Stomach (tissue), 4 donors: Measurements from ENCODE around the gene CCDC148.
A peak's percentile ranks its signal among the peaks of the same experiment; 100 is the strongest.

Experiments used
- POLR2AphosphoS5 ChIP-seq, 3 donors: sonication (generic); formaldehyde crosslinking; IDR thresholded peaks; one replicate each; pipeline ENCODE4 v1.6.1; 2016; ENCODE audit warnings: antibody characterized with exemption in 3 of 3
- TF ChIP-seq, protein P1 (sequence below), 7 experiments: fragments of 450-650 bp in 4 of 7; fragments of 200-600 bp in 3 of 7; sonication (generic) in 3 of 7; IDR thresholded peaks; one replicate each; pipeline ENCODE4 v1.5.1; 2016 to 2019; ENCODE audit warnings: antibody characterized with exemption in 7 of 7, control low read depth in 2 of 7, mild to moderate bottlenecking in 1 of 7

GRCh38 chr2:158496986-158497385, 40.4 kb upstream of the CCDC148 start:
- TF ChIP-seq POLR2AphosphoS5 (IDR thresholded peaks at IDR 0.05): peak in 2 of 3 donors; percentile 4 to 25
- TF ChIP-seq, protein P1, sequence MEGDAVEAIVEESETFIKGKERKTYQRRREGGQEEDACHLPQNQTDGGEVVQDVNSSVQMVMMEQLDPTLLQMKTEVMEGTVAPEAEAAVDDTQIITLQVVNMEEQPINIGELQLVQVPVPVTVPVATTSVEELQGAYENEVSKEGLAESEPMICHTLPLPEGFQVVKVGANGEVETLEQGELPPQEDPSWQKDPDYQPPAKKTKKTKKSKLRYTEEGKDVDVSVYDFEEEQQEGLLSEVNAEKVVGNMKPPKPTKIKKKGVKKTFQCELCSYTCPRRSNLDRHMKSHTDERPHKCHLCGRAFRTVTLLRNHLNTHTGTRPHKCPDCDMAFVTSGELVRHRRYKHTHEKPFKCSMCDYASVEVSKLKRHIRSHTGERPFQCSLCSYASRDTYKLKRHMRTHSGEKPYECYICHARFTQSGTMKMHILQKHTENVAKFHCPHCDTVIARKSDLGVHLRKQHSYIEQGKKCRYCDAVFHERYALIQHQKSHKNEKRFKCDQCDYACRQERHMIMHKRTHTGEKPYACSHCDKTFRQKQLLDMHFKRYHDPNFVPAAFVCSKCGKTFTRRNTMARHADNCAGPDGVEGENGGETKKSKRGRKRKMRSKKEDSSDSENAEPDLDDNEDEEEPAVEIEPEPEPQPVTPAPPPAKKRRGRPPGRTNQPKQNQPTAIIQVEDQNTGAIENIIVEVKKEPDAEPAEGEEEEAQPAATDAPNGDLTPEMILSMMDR (IDR thresholded peaks at IDR 0.05): no peak
